Measurements from ENCODE around the gene WNT5A. TPM values are rescaled to one million over a fixed set of nuclear protein-coding genes. Genes with fewer than 3 reads are reported as not detected.

Gene WNT5A
- total and polyA plus RNA-seq, 10 donors = 1.1 to 26.7 (median 11.3) TPM

DNA sequence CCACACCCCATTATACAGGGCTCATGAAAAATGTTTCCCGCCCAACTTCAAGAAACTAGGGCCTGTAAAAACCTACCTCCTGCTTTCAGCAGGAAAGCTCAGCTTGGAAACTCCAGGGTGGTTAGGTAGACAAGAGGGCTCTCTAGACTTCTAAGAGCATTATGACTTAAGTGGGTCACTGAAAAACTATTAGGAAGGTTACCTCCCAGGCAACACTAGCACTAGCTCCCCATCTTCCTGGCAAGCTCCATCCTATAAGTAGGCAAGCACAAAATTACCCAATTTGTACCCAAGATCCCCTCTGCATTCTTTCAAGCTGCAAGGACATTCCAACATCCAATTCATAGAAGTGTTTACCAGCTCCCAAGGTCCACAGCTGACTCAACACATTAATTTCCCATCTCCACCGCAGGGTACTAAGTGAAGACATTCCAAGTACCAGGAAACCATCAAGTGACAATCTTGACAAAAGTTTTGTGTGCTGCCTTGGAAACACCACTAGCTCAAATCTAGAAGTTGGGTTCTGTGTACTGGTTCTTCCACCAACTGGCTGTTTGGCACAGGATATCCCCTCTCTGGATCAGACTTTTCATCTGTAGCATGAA, 46.9 kb downstream of the WNT5A start:
- H3K27ac ChIP-seq = no peak overlapping the region
- no peak for DNase-seq
- H3K9me3 ChIP-seq = no peaks in the 10 kb centered on the region
- 83 to 92% (median 87%) methylated on average over 2 of the region's 2 CpGs for WGBS, 5 donors
- H3K4me1 ChIP-seq = no peaks in the 10 kb centered on the region
- TF ChIP-seq POLR2A (IDR thresholded peaks at IDR 0.05) (no peak), POLR2AphosphoS5 (IDR thresholded peaks at IDR 0.05) (no peak), CTCF (IDR thresholded peaks at IDR 0.05 in 8 of 11, conservative IDR thresholded peaks at IDR 0.05 in 3 of 11) (no peak)
- intact Hi-C loops (cut with DNase I; ENCODE audit: low total_unique reads) = no loop called here
- H3K36me3 ChIP-seq = no peaks in the 10 kb centered on the region
- no peaks in the 10 kb centered on the region for H3K27me3 ChIP-seq (replicated peaks in 1 of 7)
- H3K4me3 ChIP-seq = no peak overlapping the region

DNA sequence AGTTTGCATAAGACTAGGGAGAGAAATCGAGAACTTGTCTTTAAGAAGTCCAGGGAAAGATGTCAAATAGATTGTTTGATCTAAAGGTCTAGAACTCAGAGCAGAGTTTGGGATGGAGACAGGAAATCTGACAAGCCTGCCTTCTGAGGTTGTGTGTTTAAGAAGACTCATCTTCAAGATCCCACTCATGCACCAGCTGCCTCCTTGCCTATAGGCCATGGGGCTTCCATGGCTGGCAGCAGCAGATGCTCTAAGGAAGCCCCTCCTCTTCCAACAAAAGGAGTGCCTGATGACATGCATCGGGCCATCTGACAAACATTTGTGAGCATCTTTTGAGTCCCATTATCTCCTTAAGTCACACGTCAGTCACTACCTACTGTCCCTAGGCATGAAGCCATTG, 47.4 kb downstream of the WNT5A start:
- no peak for TF ChIP-seq CTCF (IDR thresholded peaks at IDR 0.05 in 8 of 11, conservative IDR thresholded peaks at IDR 0.05 in 3 of 11)
- no peak for TF ChIP-seq POLR2AphosphoS5 (IDR thresholded peaks at IDR 0.05)
- intact Hi-C loops (cut with DNase I; ENCODE audit: low total_unique reads) = no loop called here

GRCh38 chr3:55436644-55437043, 50.5 kb downstream of the WNT5A start:
- no peak overlapping the region for H3K27ac ChIP-seq
- DNase-seq = no peak
- H3K4me1 ChIP-seq = no peaks in the 10 kb centered on the region
- intact Hi-C loops (cut with DNase I; ENCODE audit: low total_unique reads) = no loop called here
- H3K9me3 ChIP-seq = no peaks in the 10 kb centered on the region
- H3K27me3 ChIP-seq (replicated peaks in 1 of 7) = no peaks in the 10 kb centered on the region
- TF ChIP-seq POLR2AphosphoS5 (IDR thresholded peaks at IDR 0.05) (no peak), POLR2A (IDR thresholded peaks at IDR 0.05) (no peak), CTCF (IDR thresholded peaks at IDR 0.05 in 8 of 11, conservative IDR thresholded peaks at IDR 0.05 in 3 of 11) (no peak)
- no peak overlapping the region for H3K4me3 ChIP-seq
- H3K36me3 ChIP-seq = no peaks in the 10 kb centered on the region

More for the DNA sequence above, 47.4 kb downstream of the WNT5A start:
- H3K36me3 ChIP-seq = no peaks in the 10 kb centered on the region
- no peak for DNase-seq
- H3K9me3 ChIP-seq = no peaks in the 10 kb centered on the region
- H3K4me3 ChIP-seq = no peak overlapping the region
- no peak overlapping the region for H3K27ac ChIP-seq
- 84 to 97% (median 86%) methylated on average over 3 of the region's 3 CpGs for WGBS, 5 donors
- no peaks in the 10 kb centered on the region for H3K4me1 ChIP-seq
- H3K27me3 ChIP-seq (replicated peaks in 1 of 7) = no peaks in the 10 kb centered on the region

- no peak for DNase-seq
- H3K4me3 ChIP-seq = no peak overlapping the region
- no peak for TF ChIP-seq POLR2A (IDR thresholded peaks at IDR 0.05)
- TF ChIP-seq POLR2AphosphoS5 (IDR thresholded peaks at IDR 0.05) = no peak
- TF ChIP-seq CTCF (IDR thresholded peaks at IDR 0.05 in 8 of 11, conservative IDR thresholded peaks at IDR 0.05 in 3 of 11) = no peak
- H3K36me3 ChIP-seq = no peaks in the 10 kb centered on the region
- 52 to 70% (median 65%) methylated on average over 8 of the region's 8 CpGs for WGBS, 5 donors
- H3K4me1 ChIP-seq = no peaks in the 10 kb centered on the region
- H3K9me3 ChIP-seq = no peaks in the 10 kb centered on the region
- no peak overlapping the region for H3K27ac ChIP-seq
- H3K27me3 ChIP-seq (replicated peaks in 1 of 7) = no peaks in the 10 kb centered on the region
- intact Hi-C loops (cut with DNase I; ENCODE audit: low total_unique reads) = no loop called here
Measured at GRCh38 chr3:55435491-55435890, 51.6 kb downstream of the WNT5A start.

Measured in spleen (tissue), 11 donors.